HG03025 (cell line): ENCODE data around the gene KRT27.

Experiments used
- ATAC-seq: cut with Tn5 transposase; IDR thresholded peaks from one replicate; pipeline ENCODE4 v1.9.1; 2021; ENCODE audit warnings: mild to moderate bottlenecking, moderate library complexity; ENCODE audit not compliant: unreplicated experiment, low FRiP score

Gene KRT27

DNA sequence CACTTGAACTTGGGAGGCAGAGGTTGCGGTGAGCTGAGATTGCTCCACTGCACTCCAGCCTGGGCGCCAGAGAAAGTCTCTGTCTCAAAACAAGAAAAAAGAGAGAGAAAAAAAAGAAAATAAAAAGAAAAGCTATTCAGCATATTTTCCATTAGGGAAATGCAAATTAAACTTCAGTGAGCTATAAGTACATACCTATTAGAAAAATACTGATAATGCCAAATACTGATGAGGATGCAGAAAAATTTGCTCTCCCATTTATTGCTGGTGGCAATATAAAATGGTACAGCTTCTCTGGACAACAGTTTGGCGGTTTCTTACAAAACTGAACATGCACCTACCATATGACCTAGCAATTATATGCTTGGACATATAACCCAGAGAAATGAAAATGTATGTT is 30.3 kb upstream of the KRT27 start:
- ATAC-seq = no peak

DNA sequence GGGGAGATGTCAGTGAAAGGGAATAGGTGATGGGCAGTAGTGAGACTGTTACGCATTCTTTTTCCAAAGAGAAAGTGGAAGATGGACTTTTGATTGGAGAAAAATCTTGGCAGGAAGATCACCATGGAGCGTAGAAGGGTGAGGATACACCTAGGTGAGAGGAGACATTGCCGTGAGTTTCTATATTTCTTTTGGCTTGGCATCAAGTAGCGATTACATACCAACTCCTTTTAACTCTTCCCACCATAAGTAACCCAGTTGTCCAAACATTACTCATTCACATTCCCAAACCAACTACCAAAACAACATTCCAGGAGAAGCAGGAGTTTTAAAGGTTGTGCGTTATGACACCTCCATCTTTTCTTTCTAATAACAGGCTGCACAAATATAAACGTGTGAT is 28.1 kb upstream of the KRT27 start:
- ATAC-seq = no peak

GRCh38 chr17:40809721-40810421 is 27.5 kb upstream of the KRT27 start:
- no peak for ATAC-seq

- no peak for ATAC-seq
These were observed 23.8 kb upstream of the KRT27 start for GRCh38 chr17:40806131-40806530.

GRCh38 chr17:40803617-40804082 is 21.3 kb upstream of the KRT27 start:
- no peak for ATAC-seq

GRCh38 chr17:40801157-40801556 is 18.8 kb upstream of the KRT27 start:
- ATAC-seq = no peak

DNA sequence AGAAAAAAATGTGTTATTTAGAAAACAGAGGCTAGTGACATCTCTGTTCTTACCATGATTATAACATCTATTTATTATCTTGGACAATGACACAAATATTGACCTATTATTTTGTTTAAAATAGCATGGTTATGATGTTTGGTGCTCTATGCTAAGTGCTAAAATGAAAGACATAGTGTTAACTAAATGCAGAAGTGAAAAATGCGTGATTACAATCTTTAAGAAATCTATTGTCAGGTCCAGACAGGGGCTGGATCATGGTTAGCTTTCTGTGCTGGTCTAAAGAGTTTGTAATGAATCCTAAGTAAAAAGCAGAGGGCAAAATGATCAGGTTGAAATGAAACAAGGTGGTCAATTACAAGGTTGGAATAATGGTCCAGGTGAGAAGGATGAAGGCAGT is 18.0 kb upstream of the KRT27 start:
- no peak for ATAC-seq

- ATAC-seq = no peak
These were observed 17.5 kb upstream of the KRT27 start, which contains the start of gene KRT28 for GRCh38 chr17:40799859-40800258. Gene KRT28, minus strand, starts transcription at chr17:40799959. Its CDS starts 66 bp downstream, at chr17:40799893.

- ATAC-seq = no peak
These were observed 14.5 kb upstream of the KRT27 start for GRCh38 chr17:40796846-40797245.

DNA sequence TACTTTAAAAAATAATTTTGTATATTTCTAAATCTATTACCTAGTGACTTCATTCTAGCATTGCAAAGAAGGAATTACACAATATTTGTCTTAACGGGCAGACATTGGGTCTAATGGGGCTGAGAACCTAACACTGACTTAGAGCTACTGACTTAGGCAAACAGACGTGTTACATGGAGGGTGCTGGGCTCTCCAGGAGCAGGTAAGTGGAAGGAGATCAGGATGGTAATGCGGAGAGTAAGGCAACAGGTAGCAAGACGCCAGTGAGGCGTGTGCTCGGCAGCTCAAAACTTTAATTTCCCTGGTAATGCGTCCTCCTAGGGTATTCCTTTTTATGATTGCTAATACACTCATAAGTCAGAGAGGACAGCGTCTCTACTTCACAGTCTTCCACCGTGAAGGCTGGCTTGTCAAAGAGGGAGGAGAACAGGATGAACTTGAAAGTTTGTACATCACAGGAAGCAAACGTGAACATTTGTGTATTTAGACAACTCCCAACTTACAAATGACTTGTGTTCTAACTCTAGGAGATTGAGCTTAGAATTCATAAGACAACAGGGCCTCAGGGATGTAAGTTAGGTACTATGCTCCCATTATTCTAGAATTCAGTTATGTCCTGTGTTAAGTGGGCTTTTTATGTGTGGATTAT is 12.8 kb upstream of the KRT27 start:
- no peak for ATAC-seq

DNA sequence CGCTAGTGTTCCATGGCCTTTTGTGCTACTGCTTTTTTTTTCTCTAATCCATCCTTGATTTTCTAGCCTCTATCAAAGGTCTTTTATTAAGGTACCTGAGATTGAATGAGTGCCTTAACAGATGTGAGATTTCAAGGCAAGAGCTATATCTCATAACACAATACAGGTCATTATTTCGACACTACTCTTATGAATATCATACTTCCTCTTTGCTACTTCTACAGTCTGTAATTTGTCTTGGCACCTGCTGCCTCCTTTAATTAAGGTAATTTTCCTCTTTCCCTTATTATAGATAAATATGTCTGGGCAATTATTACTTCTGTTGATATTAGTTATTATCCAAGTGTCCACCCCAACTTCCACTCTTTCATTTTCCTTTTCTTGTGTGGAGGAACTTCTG is 12.1 kb upstream of the KRT27 start:
- ATAC-seq = no peak

- no peak for ATAC-seq
These were observed 11.5 kb upstream of the KRT27 start for GRCh38 chr17:40793832-40794231.

GRCh38 chr17:40791787-40792436 is 9.6 kb upstream of the KRT27 start:
- no peak for ATAC-seq

DNA sequence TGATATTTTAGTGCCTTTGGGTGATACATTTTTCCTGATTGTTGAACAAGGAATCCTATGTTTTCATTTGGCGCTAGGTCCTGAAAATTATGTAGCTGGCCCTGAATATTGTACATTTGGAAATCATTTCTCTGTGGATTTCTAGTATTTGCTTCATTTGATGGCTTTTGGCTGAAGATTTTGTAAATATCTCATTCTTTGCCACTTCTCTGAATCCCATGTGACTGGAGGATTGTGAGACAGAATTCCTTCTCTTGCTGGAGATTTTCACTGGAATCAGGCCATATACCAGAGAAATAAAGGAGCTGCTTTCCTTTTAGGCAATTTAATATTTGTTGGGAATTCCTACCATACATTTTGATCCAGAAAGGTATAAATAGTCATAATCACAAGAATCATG is 8.8 kb upstream of the KRT27 start:
- ATAC-seq = no peak

DNA sequence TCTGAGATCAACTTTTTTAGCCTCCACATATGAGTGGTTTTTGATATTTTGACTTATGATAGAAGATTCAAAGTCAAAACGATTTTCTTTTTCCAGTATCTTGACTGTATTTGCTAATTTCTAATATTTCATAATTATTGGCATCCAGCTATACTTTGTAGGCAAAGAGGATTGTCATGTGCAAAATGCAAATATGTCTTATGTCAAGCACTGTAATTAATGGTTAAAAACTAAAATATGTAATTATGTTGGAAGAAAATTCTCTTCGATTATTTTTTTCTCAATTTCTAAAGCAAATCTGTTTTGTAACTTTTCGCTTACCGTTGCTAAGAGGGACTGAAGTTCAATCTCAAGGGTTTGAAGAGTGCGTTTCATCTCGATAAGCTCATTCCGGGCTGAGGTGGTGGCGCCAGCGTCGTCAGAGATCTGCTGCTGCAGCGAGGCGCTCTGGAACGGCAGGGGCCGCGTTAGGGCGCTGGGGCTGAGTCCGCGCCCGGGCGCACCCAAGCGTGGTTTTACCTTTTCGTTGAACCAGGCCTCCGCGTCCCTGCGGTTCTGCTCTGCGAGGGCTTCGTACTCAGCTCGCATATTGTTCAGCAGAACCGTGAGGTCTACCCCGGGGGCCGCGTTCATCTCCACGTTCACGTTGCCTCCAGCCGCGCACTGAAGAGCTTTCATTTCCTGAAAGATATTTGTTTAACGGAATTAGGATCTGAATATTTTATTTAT is 3.0 kb downstream of the KRT27 start:
- no peak for ATAC-seq

GRCh38 chr17:40778461-40778860 is 3.9 kb downstream of the KRT27 start:
- ATAC-seq = no peak

DNA sequence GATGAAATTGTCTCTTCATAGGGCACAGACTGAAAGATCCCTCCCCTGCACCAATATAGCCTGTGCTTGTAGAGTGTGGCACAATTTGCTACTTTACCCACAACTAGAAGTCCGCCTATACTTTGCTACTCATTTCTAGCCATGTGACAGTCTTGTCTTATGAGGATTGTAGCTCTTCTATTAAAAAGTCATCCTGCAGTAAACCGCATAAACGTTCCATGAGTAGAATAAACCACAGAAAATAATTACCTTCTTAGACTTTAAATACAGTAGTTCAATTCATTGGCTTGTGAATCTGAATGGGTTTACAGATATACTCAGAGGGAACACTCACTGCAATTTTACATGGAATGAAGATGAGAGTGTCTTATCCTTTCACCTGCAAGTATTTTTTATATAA is 4.4 kb downstream of the KRT27 start:
- ATAC-seq = no peak

DNA sequence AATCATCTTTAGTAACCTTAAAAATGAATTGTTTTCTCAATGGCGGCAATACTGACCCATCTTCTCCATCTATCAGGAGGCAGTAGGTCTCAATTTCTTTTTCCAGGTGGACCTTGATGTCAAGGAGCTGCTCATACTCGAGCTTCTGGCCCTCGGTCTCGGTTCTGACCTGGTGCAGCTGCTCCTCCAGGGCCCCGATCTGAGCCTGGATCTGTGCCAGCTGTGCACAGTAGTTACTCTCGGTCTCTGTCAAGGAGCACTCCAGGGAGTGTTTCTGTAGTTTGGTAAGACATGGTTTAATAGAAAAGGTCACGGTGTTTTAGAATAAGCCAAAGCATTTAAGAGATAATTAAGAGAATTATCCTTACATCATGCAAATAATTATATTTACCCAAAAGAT is 4.9 kb downstream of the KRT27 start:
- ATAC-seq = no peak

GRCh38 chr17:40775945-40776344 is 6.4 kb downstream of the KRT27 start:
- no peak for ATAC-seq

GRCh38 chr17:40772101-40772500 is 10.2 kb downstream of the KRT27 start, which contains the start of gene KRT26:
Gene KRT26, minus strand, starts transcription at chr17:40772201. Its CDS starts 88 bp downstream, at chr17:40772113.
- ATAC-seq = no peak

DNA sequence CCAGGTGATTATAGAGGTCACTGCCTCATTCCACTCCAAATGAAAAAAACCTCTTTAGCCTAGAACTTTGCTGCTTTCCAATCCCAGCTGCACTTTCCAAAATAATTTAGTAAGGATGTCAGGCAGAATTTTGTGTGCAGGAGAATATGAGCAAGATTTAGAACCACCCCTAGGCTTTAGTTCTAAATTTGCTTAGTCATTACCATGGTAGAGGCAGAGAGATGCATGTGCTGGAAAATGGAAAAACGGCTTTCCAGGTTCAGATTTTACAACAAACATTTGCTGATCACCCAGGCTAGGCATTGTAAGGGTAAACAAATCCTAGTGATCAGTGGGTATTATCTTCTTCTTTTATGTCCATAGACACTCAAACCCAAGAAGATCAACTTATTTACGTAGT is 16.7 kb downstream of the KRT27 start:
- ATAC-seq = no peak
